ENCODE measurements around the gene ATF3. TPM values are rescaled to one million over a fixed set of nuclear protein-coding genes. Genes with fewer than 3 reads are reported as not detected.

The ATF3 gene
- total RNA-seq, 1 experiment from 2014 or later = 21.8 TPM

DNA sequence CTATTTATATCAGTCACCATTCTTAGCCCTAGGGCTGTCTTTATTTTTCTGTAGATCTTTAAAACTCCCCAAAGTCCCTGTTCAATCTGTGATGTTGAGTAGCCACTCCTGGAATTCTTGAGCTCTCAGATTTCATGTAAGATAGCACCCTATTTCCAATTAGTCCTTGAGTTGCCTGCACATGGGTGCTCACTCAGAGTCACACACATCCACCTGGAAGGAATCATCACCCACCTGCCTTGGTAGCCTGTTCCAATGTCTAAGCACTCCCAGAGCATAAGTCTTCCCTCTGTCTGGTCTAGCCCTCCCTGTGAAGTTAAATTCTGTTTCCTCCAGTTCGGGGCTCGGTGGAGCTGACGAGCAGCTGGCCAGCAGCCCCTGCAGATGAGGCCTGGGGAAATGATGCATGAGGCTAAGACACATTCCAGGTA lies 14.7 kb upstream of the ATF3 start:
- TF ChIP-seq, protein P1, sequence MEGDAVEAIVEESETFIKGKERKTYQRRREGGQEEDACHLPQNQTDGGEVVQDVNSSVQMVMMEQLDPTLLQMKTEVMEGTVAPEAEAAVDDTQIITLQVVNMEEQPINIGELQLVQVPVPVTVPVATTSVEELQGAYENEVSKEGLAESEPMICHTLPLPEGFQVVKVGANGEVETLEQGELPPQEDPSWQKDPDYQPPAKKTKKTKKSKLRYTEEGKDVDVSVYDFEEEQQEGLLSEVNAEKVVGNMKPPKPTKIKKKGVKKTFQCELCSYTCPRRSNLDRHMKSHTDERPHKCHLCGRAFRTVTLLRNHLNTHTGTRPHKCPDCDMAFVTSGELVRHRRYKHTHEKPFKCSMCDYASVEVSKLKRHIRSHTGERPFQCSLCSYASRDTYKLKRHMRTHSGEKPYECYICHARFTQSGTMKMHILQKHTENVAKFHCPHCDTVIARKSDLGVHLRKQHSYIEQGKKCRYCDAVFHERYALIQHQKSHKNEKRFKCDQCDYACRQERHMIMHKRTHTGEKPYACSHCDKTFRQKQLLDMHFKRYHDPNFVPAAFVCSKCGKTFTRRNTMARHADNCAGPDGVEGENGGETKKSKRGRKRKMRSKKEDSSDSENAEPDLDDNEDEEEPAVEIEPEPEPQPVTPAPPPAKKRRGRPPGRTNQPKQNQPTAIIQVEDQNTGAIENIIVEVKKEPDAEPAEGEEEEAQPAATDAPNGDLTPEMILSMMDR (IDR thresholded peaks at IDR 0.05; ENCODE audit: insufficient read depth in 1 of 2, low read depth in 1 of 2, low read length in 1 of 2, severe bottlenecking in 1 of 2, unreplicated experiment in 1 of 2) = no peak
- Histone ChIP-seq H3K27me3 (replicated peaks; ENCODE audit: control insufficient read depth, insufficient read depth, low read length) (no peaks in the 10 kb centered on the region), H3K9me3 (no peaks in the 10 kb centered on the region), H3K4me3 (ENCODE audit: low read depth, low read length) (no peak overlapping the region), H3K4me1 (peaks cover 27% of the 10 kb centered on the region), H3K36me3 (ENCODE audit: control insufficient read depth, insufficient read depth, low read length) (no peaks in the 10 kb centered on the region)
- Mint-ChIP-seq H3K36me3 (ENCODE audit: insufficient read depth, unreplicated experiment) (no peaks in the 10 kb centered on the region), H3K27me3 (ENCODE audit: insufficient read depth, unreplicated experiment) (peaks cover 5% of the 10 kb centered on the region), H3K4me1 (ENCODE audit: low read depth, unreplicated experiment) (peaks cover 30% of the 10 kb centered on the region), H3K4me3 (ENCODE audit: unreplicated experiment) (no peak overlapping the region), H3K27ac (ENCODE audit: unreplicated experiment) (peak overlapping the region; percentile 90), H3K9me3 (ENCODE audit: unreplicated experiment) (no peaks in the 10 kb centered on the region)
- ChIA-PET POLR2A (no interaction called here), CTCF (no interaction called here)
- DNase-seq = no peak
- intact Hi-C loops (cut with micrococcal nuclease; ENCODE audit: unreplicated experiment) = no loop called here
- BruUV-seq (replicated peaks) = no TSS peak

DNA sequence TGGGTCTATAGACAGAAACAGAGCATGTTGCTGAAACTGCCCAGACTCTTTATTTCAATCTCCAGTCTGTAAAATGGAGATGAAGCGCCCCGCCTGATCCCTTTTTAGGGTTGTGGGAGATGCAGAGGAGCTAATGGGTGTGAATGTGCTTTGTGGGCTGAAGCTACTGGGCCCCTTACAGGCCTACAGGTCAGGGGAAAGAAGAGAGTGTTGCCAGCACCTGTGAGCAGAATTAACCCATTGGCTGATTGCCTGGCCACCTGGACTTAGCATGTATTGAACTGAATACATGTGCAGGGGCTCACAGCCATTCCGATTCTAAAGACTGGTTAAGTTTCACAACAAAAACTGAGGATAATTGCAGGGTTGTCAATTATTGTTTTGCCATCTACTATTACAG lies 13.9 kb upstream of the ATF3 start:
- no peak for DNase-seq
- ChIA-PET POLR2A (no interaction called here), CTCF (no interaction called here)
- Histone ChIP-seq H3K4me1 (peaks cover 27% of the 10 kb centered on the region), H3K9me3 (no peaks in the 10 kb centered on the region), H3K36me3 (ENCODE audit: control insufficient read depth, insufficient read depth, low read length) (no peaks in the 10 kb centered on the region), H3K27me3 (replicated peaks; ENCODE audit: control insufficient read depth, insufficient read depth, low read length) (no peaks in the 10 kb centered on the region), H3K4me3 (ENCODE audit: low read depth, low read length) (no peak overlapping the region)
- intact Hi-C loops (cut with micrococcal nuclease; ENCODE audit: unreplicated experiment) = no loop called here
- TF ChIP-seq, protein P1 (IDR thresholded peaks at IDR 0.05; ENCODE audit: insufficient read depth in 1 of 2, low read depth in 1 of 2, low read length in 1 of 2, severe bottlenecking in 1 of 2, unreplicated experiment in 1 of 2) = no peak
- H3K4me1 Mint-ChIP-seq (ENCODE audit: low read depth, unreplicated experiment) = peaks cover 35% of the 10 kb centered on the region
- H3K9me3 Mint-ChIP-seq (ENCODE audit: unreplicated experiment) = no peaks in the 10 kb centered on the region
- H3K4me3 Mint-ChIP-seq (ENCODE audit: unreplicated experiment) = no peak overlapping the region
- H3K36me3 Mint-ChIP-seq (ENCODE audit: insufficient read depth, unreplicated experiment) = peaks cover 5% of the 10 kb centered on the region
- BruUV-seq (replicated peaks) = no TSS peak
- peak overlapping the region; percentile 90 for H3K27ac Mint-ChIP-seq (ENCODE audit: unreplicated experiment)
- H3K27me3 Mint-ChIP-seq (ENCODE audit: insufficient read depth, unreplicated experiment) = no peaks in the 10 kb centered on the region

DNA sequence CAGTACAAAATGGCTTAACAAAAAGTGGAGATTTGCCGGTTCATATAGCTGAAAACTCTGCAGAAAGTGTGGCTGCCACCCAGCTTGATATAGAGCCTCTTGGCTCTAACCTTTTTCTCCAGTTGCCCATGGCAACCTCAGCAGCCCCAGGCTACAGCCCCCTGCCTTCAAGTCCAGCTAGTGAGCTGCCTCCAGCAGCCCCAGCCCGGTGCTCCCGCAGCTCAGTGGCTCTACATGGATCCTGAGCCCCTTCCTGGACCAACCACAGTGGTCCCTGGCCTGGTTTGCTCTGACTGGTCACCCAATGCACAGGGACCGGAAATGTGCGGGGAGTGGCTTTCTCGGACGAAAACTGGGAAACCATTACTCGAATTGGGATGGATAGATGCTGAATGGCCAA lies 13.3 kb upstream of the ATF3 start:
- Histone ChIP-seq H3K9me3 (no peaks in the 10 kb centered on the region), H3K4me3 (ENCODE audit: low read depth, low read length) (no peak overlapping the region), H3K27me3 (replicated peaks; ENCODE audit: control insufficient read depth, insufficient read depth, low read length) (no peaks in the 10 kb centered on the region), H3K36me3 (ENCODE audit: control insufficient read depth, insufficient read depth, low read length) (no peaks in the 10 kb centered on the region), H3K4me1 (peaks cover 30% of the 10 kb centered on the region)
- ChIA-PET POLR2A (no interaction called here), CTCF (no interaction called here)
- no peak for DNase-seq
- Mint-ChIP-seq H3K27ac (ENCODE audit: unreplicated experiment) (peak overlapping the region; percentile 85), H3K4me3 (ENCODE audit: unreplicated experiment) (no peak overlapping the region), H3K4me1 (ENCODE audit: low read depth, unreplicated experiment) (peaks cover 41% of the 10 kb centered on the region), H3K36me3 (ENCODE audit: insufficient read depth, unreplicated experiment) (peaks cover 6% of the 10 kb centered on the region), H3K9me3 (ENCODE audit: unreplicated experiment) (no peaks in the 10 kb centered on the region), H3K27me3 (ENCODE audit: insufficient read depth, unreplicated experiment) (no peaks in the 10 kb centered on the region)
- no TSS peak for BruUV-seq (replicated peaks)
- TF ChIP-seq, protein P1 (IDR thresholded peaks at IDR 0.05; ENCODE audit: insufficient read depth in 1 of 2, low read depth in 1 of 2, low read length in 1 of 2, severe bottlenecking in 1 of 2, unreplicated experiment in 1 of 2) = no peak
- intact Hi-C loops (cut with micrococcal nuclease; ENCODE audit: unreplicated experiment) = no loop called here

All from Caco-2 (cell line).